ENCODE data around the gene CNTNAP4.

- no peak for TF ChIP-seq CTCF (IDR thresholded peaks at IDR 0.05; ENCODE audit: low read depth, low read length, missing input control)
- TF ChIP-seq RAD21 (IDR thresholded peaks at IDR 0.05) = no peak
These were observed 16.8 kb downstream of the CNTNAP4 start for GRCh38 chr16:76293980-76294379.

Data from liver (tissue), 3 donors.